ENCODE results near the gene TM4SF4. TPM values are rescaled to one million over a fixed set of nuclear protein-coding genes. Genes with fewer than 3 reads are reported as not detected.
A peak's percentile ranks its signal among the peaks of the same experiment; 100 is the strongest.

The TM4SF4 gene
- total and polyA plus RNA-seq, 5 donors, result not detected

- peaks cover 2% of the 10 kb centered on the region for H3K4me1 ChIP-seq (ENCODE audit: control insufficient read depth, insufficient read depth, low read length)
- no peaks in the 10 kb centered on the region for H3K27me3 ChIP-seq (ENCODE audit: control insufficient read depth, insufficient read depth)
- no peak overlapping the region for H3K27ac ChIP-seq (ENCODE audit: low read length)
- ATAC-seq (no peak), DNase-seq (no peak)
- intact Hi-C loops (cut with DNase I), result loop anchor here in 3 of 4 donors (10.0 kb wide), 2 partner anchors 142 to 362 kb away; partner anchors contain the start of gene HPS3 (in 2 of the 3)
- no peak overlapping the region for H3K4me3 ChIP-seq (ENCODE audit: low read length)
- WGBS, result 92% methylated on average over 5 of the region's 5 CpGs
- no peaks in the 10 kb centered on the region for H3K9me3 ChIP-seq (ENCODE audit: control insufficient read depth, low read length)
Measured at GRCh38 chr3:149486726-149487125, 12.2 kb downstream of the TM4SF4 start.

- no peak overlapping the region for H3K4me3 ChIP-seq (ENCODE audit: low read length)
- H3K27ac ChIP-seq (ENCODE audit: low read length), result no peak overlapping the region
- no peaks in the 10 kb centered on the region for H3K9me3 ChIP-seq (ENCODE audit: control insufficient read depth, low read length)
- H3K4me1 ChIP-seq (ENCODE audit: control insufficient read depth, insufficient read depth, low read length), result peaks cover 2% of the 10 kb centered on the region
- H3K27me3 ChIP-seq (ENCODE audit: control insufficient read depth, insufficient read depth), result no peaks in the 10 kb centered on the region
- DNase-seq (no peak), ATAC-seq (no peak)
- WGBS, result 70% methylated on average over 6 of the region's 6 CpGs
- intact Hi-C loops (cut with DNase I), result loop anchor here in 3 of 4 donors (10.0 kb wide), 2 partner anchors 143 to 363 kb away; partner anchors contain the start of gene HPS3 (in 2 of the 3)
Measured at GRCh38 chr3:149487598-149488197, 13.2 kb downstream of the TM4SF4 start.

- no peaks in the 10 kb centered on the region for H3K27me3 ChIP-seq (ENCODE audit: control insufficient read depth, insufficient read depth)
- intact Hi-C loops (cut with DNase I), result loop anchor here in 3 of 4 donors (10.0 kb wide), 2 partner anchors 144 to 364 kb away; partner anchors contain the start of gene HPS3 (in 2 of the 3)
- no peak for DNase-seq
- H3K4me1 ChIP-seq (ENCODE audit: control insufficient read depth, insufficient read depth, low read length), result peaks cover 2% of the 10 kb centered on the region
- H3K4me3 ChIP-seq (ENCODE audit: low read length), result no peak overlapping the region
- no peak overlapping the region for H3K27ac ChIP-seq (ENCODE audit: low read length)
- 50% methylated on average over 6 of the region's 6 CpGs for WGBS
- ATAC-seq, result peak; percentile 56 to 71
- H3K9me3 ChIP-seq (ENCODE audit: control insufficient read depth, low read length), result no peaks in the 10 kb centered on the region
Measured at GRCh38 chr3:149489060-149489690, 14.7 kb downstream of the TM4SF4 start.

- Histone ChIP-seq H3K27ac (ENCODE audit: low read length) (no peak overlapping the region), H3K9me3 (ENCODE audit: control insufficient read depth, low read length) (no peaks in the 10 kb centered on the region), H3K27me3 (ENCODE audit: control insufficient read depth, insufficient read depth) (no peaks in the 10 kb centered on the region), H3K4me1 (ENCODE audit: control insufficient read depth, insufficient read depth, low read length) (peaks cover 2% of the 10 kb centered on the region), H3K4me3 (ENCODE audit: low read length) (no peak overlapping the region)
- ATAC-seq, result no peak
- intact Hi-C loops (cut with DNase I), result loop anchor here in 1 of 4 donors (10.0 kb wide), 2 partner anchors 284 to 314 kb away; no protein-coding TSS in a partner anchor
- no peak for DNase-seq
Measured at GRCh38 chr3:149490260-149490971, 15.9 kb downstream of the TM4SF4 start.

GRCh38 chr3:149493315-149494021 lies 19.0 kb downstream of the TM4SF4 start:
- WGBS, result 79% methylated on average over 8 of the region's 8 CpGs
- H3K4me3 ChIP-seq (ENCODE audit: low read length), result no peak overlapping the region
- intact Hi-C loops (cut with DNase I), result loop anchor here in 1 of 4 donors (10.0 kb wide), 2 partner anchors 281 to 311 kb away; no protein-coding TSS in a partner anchor
- no peak overlapping the region for H3K27ac ChIP-seq (ENCODE audit: low read length)
- no peaks in the 10 kb centered on the region for H3K27me3 ChIP-seq (ENCODE audit: control insufficient read depth, insufficient read depth)
- DNase-seq, result no peak
- H3K9me3 ChIP-seq (ENCODE audit: control insufficient read depth, low read length), result no peaks in the 10 kb centered on the region
- ATAC-seq, result no peak
- peaks cover 2% of the 10 kb centered on the region for H3K4me1 ChIP-seq (ENCODE audit: control insufficient read depth, insufficient read depth, low read length)

- Histone ChIP-seq H3K9me3 (ENCODE audit: control insufficient read depth, low read length) (no peaks in the 10 kb centered on the region), H3K4me3 (ENCODE audit: low read length) (no peak overlapping the region), H3K27me3 (ENCODE audit: control insufficient read depth, insufficient read depth) (no peaks in the 10 kb centered on the region), H3K27ac (ENCODE audit: low read length) (no peak overlapping the region), H3K4me1 (ENCODE audit: control insufficient read depth, insufficient read depth, low read length) (peaks cover 2% of the 10 kb centered on the region)
- ATAC-seq (peak; percentile 72 to 73), DNase-seq (peak in 2 of 3 donors; percentile 54 to 78)
- 31% methylated on average over 11 of the region's 11 CpGs for WGBS
- intact Hi-C loops (cut with DNase I), result loop anchor here in 1 of 4 donors (10.0 kb wide), 2 partner anchors 281 to 311 kb away; no protein-coding TSS in a partner anchor
Measured at GRCh38 chr3:149494022-149494758, 19.7 kb downstream of the TM4SF4 start.

GRCh38 chr3:149494759-149495580 lies 20.5 kb downstream of the TM4SF4 start:
- ATAC-seq, result peak in 1 of 2 donors; percentile 10
- Histone ChIP-seq H3K27me3 (ENCODE audit: control insufficient read depth, insufficient read depth) (no peaks in the 10 kb centered on the region), H3K27ac (ENCODE audit: low read length) (no peak overlapping the region), H3K4me3 (ENCODE audit: low read length) (no peak overlapping the region), H3K4me1 (ENCODE audit: control insufficient read depth, insufficient read depth, low read length) (no peaks in the 10 kb centered on the region), H3K9me3 (ENCODE audit: control insufficient read depth, low read length) (no peaks in the 10 kb centered on the region)
- WGBS, result 91% methylated on average over 6 of the region's 6 CpGs
- no peak for DNase-seq
- intact Hi-C loops (cut with DNase I), result loop anchor here in 1 of 4 donors (10.0 kb wide), 2 partner anchors 280 to 310 kb away; no protein-coding TSS in a partner anchor

- no peak for ATAC-seq
- intact Hi-C loops (cut with DNase I), result loop anchor here in 1 of 4 donors (10.0 kb wide), 2 partner anchors 279 to 309 kb away; no protein-coding TSS in a partner anchor
- 85% methylated on average over 6 of the region's 6 CpGs for WGBS
Measured at GRCh38 chr3:149495581-149496125, 21.2 kb downstream of the TM4SF4 start.

GRCh38 chr3:149496891-149497290 lies 22.4 kb downstream of the TM4SF4 start:
- intact Hi-C loops (cut with DNase I), result loop anchor here in 1 of 4 donors (10.0 kb wide), 2 partner anchors 278 to 308 kb away; no protein-coding TSS in a partner anchor
- H3K4me3 ChIP-seq (ENCODE audit: low read length), result no peak overlapping the region
- no peak overlapping the region for H3K27ac ChIP-seq (ENCODE audit: low read length)
- 88% methylated on average over 4 of the region's 4 CpGs for WGBS
- ATAC-seq, result no peak
- H3K27me3 ChIP-seq (ENCODE audit: control insufficient read depth, insufficient read depth), result no peaks in the 10 kb centered on the region
- no peaks in the 10 kb centered on the region for H3K4me1 ChIP-seq (ENCODE audit: control insufficient read depth, insufficient read depth, low read length)
- H3K9me3 ChIP-seq (ENCODE audit: control insufficient read depth, low read length), result no peaks in the 10 kb centered on the region
- no peak for DNase-seq

More at GRCh38 chr3:149495581-149496125, 21.2 kb downstream of the TM4SF4 start:
- H3K27me3 ChIP-seq (ENCODE audit: control insufficient read depth, insufficient read depth), result no peaks in the 10 kb centered on the region
- no peaks in the 10 kb centered on the region for H3K9me3 ChIP-seq (ENCODE audit: control insufficient read depth, low read length)
- no peak for DNase-seq
- H3K27ac ChIP-seq (ENCODE audit: low read length), result no peak overlapping the region
- H3K4me3 ChIP-seq (ENCODE audit: low read length), result no peak overlapping the region
- no peaks in the 10 kb centered on the region for H3K4me1 ChIP-seq (ENCODE audit: control insufficient read depth, insufficient read depth, low read length)

All from right cardiac atrium (tissue), 5 donors.